ENCODE results near the gene PANX2. TPM values are rescaled to one million over a fixed set of nuclear protein-coding genes. Genes with fewer than 3 reads are reported as not detected.
"Not testable (repeated sequence)": the region's sequence is repeated elsewhere in the genome, so short reads cannot be mapped to it uniquely, and the experiment has no call there.

The PANX2 gene
- total RNA-seq, 1 donor from 2014 or later, result 3.0 TPM

- Mint-ChIP-seq H3K4me1 (ENCODE audit: unreplicated experiment) (no peaks in the 10 kb centered on the region), H3K27ac (no peak overlapping the region), H3K4me3 (no peak overlapping the region), H3K36me3 (no peaks in the 10 kb centered on the region), H3K27me3 (peaks cover 24% of the 10 kb centered on the region), H3K9me3 (no peaks in the 10 kb centered on the region)
- no peak for DNase-seq (ENCODE audit: extremely low spot score, unreplicated experiment)
- TF ChIP-seq CTCF (conservative IDR thresholded peaks at IDR 0.05), result no peak
These were observed 5.0 kb upstream of the PANX2 start for GRCh38 chr22:50165436-50166123.

- Mint-ChIP-seq H3K27me3 (peaks cover 39% of the 10 kb centered on the region), H3K9me3 (no peaks in the 10 kb centered on the region), H3K36me3 (no peaks in the 10 kb centered on the region), H3K27ac (peak overlapping the region; percentile 74), H3K4me1 (ENCODE audit: unreplicated experiment) (no peaks in the 10 kb centered on the region), H3K4me3 (peak overlapping the region; percentile 81)
- DNase-seq (ENCODE audit: extremely low spot score, unreplicated experiment), result no peak
- no peak for TF ChIP-seq CTCF (conservative IDR thresholded peaks at IDR 0.05)
These were observed 2.6 kb upstream of the PANX2 start for GRCh38 chr22:50167689-50168489.

- H3K4me3 Mint-ChIP-seq, result peak overlapping the region; percentile 86
- DNase-seq (ENCODE audit: extremely low spot score, unreplicated experiment); H3K9me3 Mint-ChIP-seq; H3K36me3 Mint-ChIP-seq; H3K4me1 Mint-ChIP-seq (ENCODE audit: unreplicated experiment): not testable (repeated sequence)
- peaks cover 39% of the 10 kb centered on the region for H3K27me3 Mint-ChIP-seq
- H3K27ac Mint-ChIP-seq, result peak overlapping the region; percentile 72
These were observed 1.9 kb upstream of the PANX2 start for GRCh38 chr22:50168490-50169180.

DNA sequence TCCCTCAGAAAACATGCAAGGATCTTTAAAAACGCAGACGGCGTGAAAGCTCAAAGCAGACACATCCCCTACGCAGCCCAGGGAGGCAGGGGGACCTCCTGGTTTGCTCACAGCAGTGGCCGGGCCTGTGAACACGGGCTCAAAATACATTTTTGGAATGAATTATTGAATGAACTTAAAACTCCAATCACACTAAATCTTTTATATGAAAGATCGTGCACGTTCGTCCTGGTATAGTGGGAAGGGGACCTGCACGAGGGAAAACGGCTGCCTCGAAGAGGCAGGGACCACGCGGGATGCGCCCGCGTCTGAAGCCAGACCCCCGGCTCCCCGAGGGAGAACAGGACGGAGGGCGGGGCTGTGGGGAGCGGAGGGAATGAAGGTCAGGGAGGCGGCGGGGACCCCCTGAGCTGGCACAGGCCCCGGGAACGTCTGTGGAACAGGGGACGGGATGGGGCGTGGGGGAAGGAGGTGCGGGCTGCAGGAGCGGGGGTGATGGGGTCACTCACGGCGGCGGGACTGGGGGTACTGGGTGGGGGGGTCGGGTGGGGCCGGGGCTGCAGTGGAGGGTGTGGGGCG lies 1.3 kb upstream of the PANX2 start:
- Mint-ChIP-seq H3K27ac (peak overlapping the region; percentile 72), H3K36me3 (no peaks in the 10 kb centered on the region), H3K4me3 (peak overlapping the region; percentile 86), H3K27me3 (peaks cover 42% of the 10 kb centered on the region), H3K4me1 (ENCODE audit: unreplicated experiment) (no peaks in the 10 kb centered on the region), H3K9me3 (no peaks in the 10 kb centered on the region)
- DNase-seq (ENCODE audit: extremely low spot score, unreplicated experiment), result peak; percentile 66
- no peak for TF ChIP-seq CTCF (conservative IDR thresholded peaks at IDR 0.05)

- Mint-ChIP-seq H3K36me3 (no peaks in the 10 kb centered on the region), H3K27me3 (peaks cover 41% of the 10 kb centered on the region), H3K9me3 (no peaks in the 10 kb centered on the region), H3K4me1 (ENCODE audit: unreplicated experiment) (no peaks in the 10 kb centered on the region), H3K27ac (no peak overlapping the region), H3K4me3 (peak overlapping the region; percentile 59)
- no peak for DNase-seq (ENCODE audit: extremely low spot score, unreplicated experiment)
- peak; percentile 16 for TF ChIP-seq CTCF (conservative IDR thresholded peaks at IDR 0.05)
These were observed 673 bp upstream of the PANX2 start for GRCh38 chr22:50169774-50170341.

All from type B pancreatic cell (in vitro differentiated cells).